CD4-positive, alpha-beta T cell treated with Interleukin-6 at 100 ng/mL for 8 hours (primary cell): ENCODE results near the gene C1QTNF12.
"Not testable (repeated sequence)": the region's sequence is repeated elsewhere in the genome, so short reads cannot be mapped to it uniquely, and the experiment has no call there.

ENCODE experiments used
- DNase-seq: peaks from one replicate; pipeline ENCODE4 v3.0.0-alpha.2; 2020; ENCODE audit warnings: mixed read lengths, low spot score

The C1QTNF12 gene

GRCh38 chr1:1199141-1199960 is 47.2 kb downstream of the C1QTNF12 start:
- DNase-seq, result no peak

- no peak for DNase-seq
Observed at GRCh38 chr1:1198423-1199140, 47.9 kb downstream of the C1QTNF12 start.

GRCh38 chr1:1197551-1198422 is 48.7 kb downstream of the C1QTNF12 start:
- no peak for DNase-seq

GRCh38 chr1:1197188-1197500 is 49.4 kb downstream of the C1QTNF12 start:
- DNase-seq, result no peak

GRCh38 chr1:1196431-1197187 is 49.9 kb downstream of the C1QTNF12 start:
- DNase-seq, result no peak

- not testable (repeated sequence) for DNase-seq
Observed at GRCh38 chr1:1195726-1196125, 50.8 kb downstream of the C1QTNF12 start.

- no peak for DNase-seq
Observed at GRCh38 chr1:1194723-1195122, 51.8 kb downstream of the C1QTNF12 start.
